NCI-H82 treated with DMSO at 0.1 percent for 48 hours (cell line): ENCODE results near the gene SULT1B1.
"Not testable (repeated sequence)": the region's sequence is repeated elsewhere in the genome, so short reads cannot be mapped to it uniquely, and the experiment has no call there.

Source experiments
- DNase-seq: peaks from one replicate; lab custom pipeline; 2025; ENCODE audit not compliant: unreplicated experiment; lab: John Stamatoyannopoulos, UW

The SULT1B1 gene

GRCh38 chr4:69760455-69760854 lies at the start of gene SULT1B1:
SULT1B1 (minus strand) TSS chr4:69760620; CDS start chr4:69755217, 5,403 bp downstream.
- no peak for DNase-seq

GRCh38 chr4:69800599-69800998 lies 40.2 kb upstream of the SULT1B1 start:
- DNase-seq = no peak

- peak; percentile 44 for DNase-seq
Measured at GRCh38 chr4:69799337-69799736, 38.9 kb upstream of the SULT1B1 start.

- no peak for DNase-seq
Measured at GRCh38 chr4:69793732-69794131, 33.3 kb upstream of the SULT1B1 start.

- DNase-seq = no peak
Measured at GRCh38 chr4:69787879-69788278, 27.5 kb upstream of the SULT1B1 start.

- no peak for DNase-seq
Measured at GRCh38 chr4:69786547-69786946, 26.1 kb upstream of the SULT1B1 start.

GRCh38 chr4:69785211-69785831 lies 24.9 kb upstream of the SULT1B1 start:
- DNase-seq = no peak

- no peak for DNase-seq
Measured at GRCh38 chr4:69782651-69783310, 22.4 kb upstream of the SULT1B1 start.

- peak; percentile 13 for DNase-seq
Measured at GRCh38 chr4:69781458-69782418, 21.3 kb upstream of the SULT1B1 start.

- DNase-seq = no peak
Measured at GRCh38 chr4:69780141-69780540, 19.7 kb upstream of the SULT1B1 start.

- no peak for DNase-seq
Measured at GRCh38 chr4:69776696-69777095, 16.3 kb upstream of the SULT1B1 start.

- no peak for DNase-seq
Measured at GRCh38 chr4:69775321-69775867, 15.0 kb upstream of the SULT1B1 start.

- DNase-seq = no peak
Measured at GRCh38 chr4:69773484-69773883, 13.1 kb upstream of the SULT1B1 start.

- not testable (repeated sequence) for DNase-seq
Measured at GRCh38 chr4:69768554-69768953, 8.1 kb upstream of the SULT1B1 start.

- DNase-seq = no peak
Measured at GRCh38 chr4:69765751-69766150, 5.3 kb upstream of the SULT1B1 start.

- DNase-seq = no peak
Measured at GRCh38 chr4:69764311-69764710, 3.9 kb upstream of the SULT1B1 start.

GRCh38 chr4:69763233-69763632 lies 2.8 kb upstream of the SULT1B1 start:
- no peak for DNase-seq

GRCh38 chr4:69759189-69759604 lies 1.2 kb downstream of the SULT1B1 start:
- no peak for DNase-seq

GRCh38 chr4:69757464-69757863 lies 3.0 kb downstream of the SULT1B1 start:
- DNase-seq = no peak

GRCh38 chr4:69754926-69755580 lies 5.4 kb downstream of the SULT1B1 start:
- no peak for DNase-seq

GRCh38 chr4:69753686-69754085 lies 6.7 kb downstream of the SULT1B1 start:
- DNase-seq = no peak
